IMR-90 (cell line): ENCODE results near the gene SLC9A9. TPM values are rescaled to one million over a fixed set of nuclear protein-coding genes. Genes with fewer than 3 reads are reported as not detected.

Experiments
- ATAC-seq: fragments of 200-7000 bp; cut with Tn5 transposase; 2 replicates; pipeline ENCODE4 v1.9.1; 2020; ENCODE audit warnings: low read depth, mild to moderate bottlenecking, moderate library complexity
- BruUV-seq: library from RNA; stranded (reverse); fragments of 400-500 nt; replicated peaks from 2 replicates; lab custom pipeline; 2021; lab: Mats Ljungman, UMichigan
- CTCF ChIA-PET: fragments of 300-600 bp; formaldehyde crosslinking; extraction: SDS; loops from one replicate; lab custom pipeline; 2021; ENCODE audit warnings: antibody characterized with exemption; lab: Yijun Ruan, JAX
- POLR2A ChIA-PET: fragments of 300-600 bp; sonication (Branson Sonifier 250); formaldehyde crosslinking; loops from one replicate; lab custom pipeline; 2022; ENCODE audit warnings: antibody characterized with exemption; ENCODE audit not compliant: unreplicated experiment; lab: Charles Lee
- DNase-seq: peaks from one replicate; pipeline ENCODE4 v3.0.0; 2013
- H2AFZ ChIP-seq: replicated peaks from 2 replicates; pipeline ENCODE3; 2013; ENCODE audit warnings: low read length, mild to moderate bottlenecking; ENCODE audit not compliant: poor library complexity
- H2AK5ac ChIP-seq: 2 replicates; pipeline ENCODE4 v1.6.1; 2013; ENCODE audit warnings: low read depth, low read length, inconsistent platforms
- H2AK9ac ChIP-seq: replicated peaks from 2 replicates; pipeline ENCODE3; 2013; ENCODE audit warnings: mild to moderate bottlenecking, low read depth, low read length, moderate library complexity; ENCODE audit not compliant: poor library complexity
- H2BK120ac ChIP-seq: 2 replicates; pipeline ENCODE4 v1.6.1; 2013; ENCODE audit warnings: low read depth, low read length, inconsistent platforms
- H2BK15ac ChIP-seq: 3 replicates; pipeline ENCODE4 v1.6.1; 2013; ENCODE audit warnings: low read depth, low read length, inconsistent platforms
- H2BK20ac ChIP-seq: 2 replicates; pipeline ENCODE4 v1.6.1; 2013; ENCODE audit warnings: low read depth, mild to moderate bottlenecking, inconsistent platforms, low read length, moderate library complexity
- H2BK5ac ChIP-seq: 2 replicates; pipeline ENCODE4 v1.6.1; 2013; ENCODE audit warnings: mild to moderate bottlenecking, low read depth, low read length, inconsistent platforms; ENCODE audit not compliant: poor library complexity, severe bottlenecking
- H3K14ac ChIP-seq: replicated peaks from 2 replicates; pipeline ENCODE4 v1.6.1; 2013; ENCODE audit warnings: low read depth, low read length, inconsistent platforms
- H3K18ac ChIP-seq: 2 replicates; pipeline ENCODE4 v1.6.1; 2013; ENCODE audit warnings: low read depth, low read length, control low read depth
- H3K23ac ChIP-seq: 2 replicates; pipeline ENCODE4 v1.6.1; 2013; ENCODE audit warnings: low read depth, low read length, inconsistent platforms
- H3K27ac ChIP-seq: 2 replicates; pipeline ENCODE4 v1.5.1; 2013; ENCODE audit warnings: mild to moderate bottlenecking, control low read depth, low read length; ENCODE audit not compliant: insufficient read depth
- H3K27me3 ChIP-seq: 2 replicates; pipeline ENCODE4 v1.6.1; 2013; ENCODE audit warnings: low read length; ENCODE audit not compliant: control insufficient read depth, insufficient read depth
- H3K36me3 ChIP-seq: 2 replicates; pipeline ENCODE4 v1.6.1; 2013; ENCODE audit warnings: low read length, mixed read lengths; ENCODE audit not compliant: control insufficient read depth, insufficient read depth
- H3K4ac ChIP-seq: 2 replicates; pipeline ENCODE4 v1.6.1; 2013; ENCODE audit warnings: low read depth, low read length, inconsistent platforms
- H3K4me1 ChIP-seq: 2 replicates; pipeline ENCODE4 v1.6.1; 2013; ENCODE audit warnings: low read length, mixed read lengths; ENCODE audit not compliant: control insufficient read depth, insufficient read depth
- H3K4me2 ChIP-seq: 2 replicates; pipeline ENCODE4 v1.6.1; 2013; ENCODE audit warnings: low read depth, mild to moderate bottlenecking, control low read depth, low read length, moderate library complexity
- H3K4me3 ChIP-seq: 2 replicates; pipeline ENCODE4 v1.5.1; 2013; ENCODE audit warnings: low read depth, mild to moderate bottlenecking, control low read depth, low read length, moderate library complexity; ENCODE audit not compliant: insufficient read depth
- H3K56ac ChIP-seq: 2 replicates; pipeline ENCODE4 v1.6.1; 2013; ENCODE audit warnings: low read length, inconsistent platforms; ENCODE audit not compliant: insufficient read depth; ENCODE audit errors: extremely low read depth
- H3K79me1 ChIP-seq, 2 experiments: 2 replicates each; pipeline ENCODE4 v1.6.1; 2013; ENCODE audit warnings: low read length in 2 of 2, inconsistent platforms in 1 of 2, low read depth in 1 of 2
- H3K9ac ChIP-seq: 2 replicates; pipeline ENCODE4 v1.6.1; 2013; ENCODE audit warnings: low read depth, low read length, control low read depth
- H3K9me1 ChIP-seq: 2 replicates; pipeline ENCODE4 v1.6.1; 2013; ENCODE audit warnings: low read length, inconsistent platforms; ENCODE audit not compliant: insufficient read depth
- H3K9me3 ChIP-seq: 2 replicates; pipeline ENCODE4 v1.6.1; 2013; ENCODE audit warnings: low read length; ENCODE audit not compliant: control insufficient read depth, insufficient read depth
- H4K20me1 ChIP-seq: 2 replicates; pipeline ENCODE4 v1.6.1; 2013; ENCODE audit warnings: low read length, inconsistent platforms; ENCODE audit not compliant: insufficient read depth
- H4K5ac ChIP-seq: 2 replicates; pipeline ENCODE4 v1.6.1; 2013; ENCODE audit warnings: mild to moderate bottlenecking, low read depth, low read length, control low read depth
- H4K8ac ChIP-seq, 2 experiments: 2 replicates each; pipeline ENCODE4 v1.6.1; 2013; ENCODE audit warnings: low read depth in 2 of 2, low read length in 2 of 2, control low read depth in 1 of 2, inconsistent platforms in 1 of 2
- H4K91ac ChIP-seq: 2 replicates; pipeline ENCODE4 v1.6.1; 2013; ENCODE audit warnings: low read depth, low read length, inconsistent platforms; ENCODE audit not compliant: insufficient read depth
- CEBPB ChIP-seq: IDR thresholded peaks from 2 replicates; pipeline ENCODE4 v1.6.1; 2012; ENCODE audit warnings: low read depth, low read length, improper control_type of control experiment
- MXI1 ChIP-seq: IDR thresholded peaks from 2 replicates; pipeline ENCODE4 v1.6.1; 2012; ENCODE audit warnings: low read depth, mild to moderate bottlenecking, low read length, moderate library complexity, borderline replicate concordance
- NFE2L2 ChIP-seq: fragments of 150-350 bp; IDR thresholded peaks from 2 replicates; pipeline ENCODE4 v1.6.1; 2016; ENCODE audit warnings: low read depth, mild to moderate bottlenecking, low read length
- POLR2A ChIP-seq: IDR thresholded peaks from 2 replicates; pipeline ENCODE4 v1.6.1; 2012; ENCODE audit warnings: mild to moderate bottlenecking, low read depth, low read length
- RCOR1 ChIP-seq: IDR thresholded peaks from 2 replicates; pipeline ENCODE4 v1.6.1; 2012; ENCODE audit warnings: mild to moderate bottlenecking, low read length, improper control_type of control experiment; ENCODE audit not compliant: insufficient replicate concordance
- SMC3 ChIP-seq: fragments of 150-350 bp; IDR thresholded peaks from 2 replicates; pipeline ENCODE4 v1.6.1; 2016; ENCODE audit warnings: low read depth, mild to moderate bottlenecking, antibody characterized with exemption, low read length, moderate library complexity
- WGBS, 2 experiments: methylation state at CpG; one replicate each; pipeline versions ENCODE4 v1.1.5 to v1.1.7; 2013; ENCODE audit warnings: missing lambda C conversion rate in 2 of 2; ENCODE audit not compliant: insufficient read length in 1 of 2; ENCODE audit errors: extremely low coverage in 2 of 2; 5-methylcytosine and 5-hydroxymethylcytosine counted together
- dilution Hi-C: fragments of 300-500 bp; cut with HindIII; formaldehyde crosslinking; loops from one replicate; pipeline ENCODE4 v1.14.3; 2018; ENCODE audit warnings: low sequenced_read_pairs; ENCODE audit not compliant: unreplicated experiment
- in situ Hi-C: fragments of 300-500 bp; cut with MboI; formaldehyde crosslinking; loops from 3 replicates; pipeline ENCODE4 v1.14.3; 2019; ENCODE audit warnings: low sequenced_read_pairs, inconsistent platforms, mixed read lengths
- intact Hi-C: fragments of 100-400 bp; cut with micrococcal nuclease; formaldehyde crosslinking; loops from 2 replicates; pipeline ENCODE4 v1.10.0; 2022
- polyA plus RNA-seq, 3 experiments: library from polyadenylated mRNA; depleted of rRNA; stranded (reverse); fragments of >200 nt; gene quantifications; 2 replicates each; pipeline ENCODE4 v1.2.3, GENCODE V29; 2012; ENCODE audit warnings: low replicate concordance in 1 of 3
- total RNA-seq: library from RNA; depleted of rRNA; stranded (reverse); fragments of >200 nt; gene quantifications from 2 replicates; pipeline ENCODE4 v1.2.3, GENCODE V29; 2012

Gene SLC9A9
- total and polyA plus RNA-seq, 2 of the 4 experiments (the other 2 are of a cell fraction) = 1.4 to 2.3 TPM

DNA sequence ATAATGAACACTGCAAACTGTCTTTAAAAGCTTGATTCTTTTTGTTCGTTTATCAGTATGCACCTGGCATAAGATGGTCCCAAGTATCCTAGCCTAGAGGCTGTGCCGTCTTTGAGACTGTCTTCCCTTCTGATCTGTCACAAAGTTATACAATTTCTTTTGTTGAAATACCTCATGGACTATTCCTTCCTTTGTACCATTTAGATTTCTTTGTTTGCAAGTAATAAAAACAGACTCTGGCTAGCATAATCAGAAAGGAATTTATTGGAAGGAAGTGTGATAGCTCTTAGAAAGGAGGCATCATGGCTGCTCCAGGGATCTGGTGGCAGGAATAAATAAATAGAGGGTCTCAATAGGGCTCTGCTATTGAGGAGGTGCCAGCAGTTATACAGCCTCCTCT, 280.4 kb downstream of the SLC9A9 start:
- dilution Hi-C loops = no loop called here
- no peak overlapping the region for H3K23ac ChIP-seq
- H3K4me3 ChIP-seq = no peak overlapping the region
- in situ Hi-C loops = no loop called here
- no peak overlapping the region for H3K14ac ChIP-seq
- H3K9ac ChIP-seq = no peak overlapping the region
- no peaks in the 10 kb centered on the region for H3K9me1 ChIP-seq
- no peaks in the 10 kb centered on the region for H3K79me1 ChIP-seq
- H2AK5ac ChIP-seq = no peak overlapping the region
- H2AFZ ChIP-seq = no peak overlapping the region
- intact Hi-C loops = no loop called here
- no peak for TF ChIP-seq SMC3
- no peak for TF ChIP-seq POLR2A
- TF ChIP-seq RCOR1 = no peak
- no peak for TF ChIP-seq CEBPB
- no peak for TF ChIP-seq NFE2L2
- TF ChIP-seq MXI1 = no peak
- ChIA-PET CTCF (interaction anchor here (0.6 kb wide), 1 partner anchor 207 kb away, joined by 3 read pairs; no protein-coding TSS in a partner anchor), POLR2A (no interaction called here)
- no peaks in the 10 kb centered on the region for H3K4me1 ChIP-seq
- H2BK120ac ChIP-seq = no peak overlapping the region
- no peak overlapping the region for H3K4me2 ChIP-seq
- no peak overlapping the region for H2BK5ac ChIP-seq
- H3K9me3 ChIP-seq = no peaks in the 10 kb centered on the region
- H3K18ac ChIP-seq = no peak overlapping the region
- H4K8ac ChIP-seq = no peak overlapping the region
- H3K4ac ChIP-seq = no peak overlapping the region
- no peak overlapping the region for H4K5ac ChIP-seq
- no peak overlapping the region for H3K27ac ChIP-seq
- no peaks in the 10 kb centered on the region for H3K36me3 ChIP-seq
- BruUV-seq = no TSS peak
- DNase-seq (no peak), ATAC-seq (peak; percentile 49; the same call in 1 of the 2 replicates)
- H4K91ac ChIP-seq = no peak overlapping the region
- H2AK9ac ChIP-seq = no peak overlapping the region
- H2BK20ac ChIP-seq = no peak overlapping the region
- H4K20me1 ChIP-seq = no peaks in the 10 kb centered on the region
- no peak overlapping the region for H2BK15ac ChIP-seq
- H3K27me3 ChIP-seq = no peaks in the 10 kb centered on the region
- WGBS, 2 experiments = no CpG with 5 or more reads among the region's 2 CpGs
- H3K56ac ChIP-seq = no peak overlapping the region
